ENCODE results near the gene SRL. TPM values are rescaled to one million over a fixed set of nuclear protein-coding genes. Genes with fewer than 3 reads are reported as not detected.

Gene SRL
- total and polyA plus RNA-seq, 4 experiments from 2014 or later: not detected

GRCh38 chr16:4179020-4179419, 62.9 kb downstream of the SRL start:
- Histone ChIP-seq H3K9me3 (ENCODE audit: control insufficient read depth in 1 of 2, low read length in 2 of 2) (no peaks in the 10 kb centered on the region), H3K4me1 (ENCODE audit: insufficient read depth, low read length) (no peaks in the 10 kb centered on the region), H3K4me3 (ENCODE audit: low read length in 2 of 2) (no peak overlapping the region), H3K27me3 (ENCODE audit: insufficient read depth, low read length) (no peaks in the 10 kb centered on the region), H3K27ac (ENCODE audit: low read depth, low read length) (no peak overlapping the region), H3K36me3 (ENCODE audit: insufficient read depth, low read length) (no peaks in the 10 kb centered on the region)
- Mint-ChIP-seq H3K36me3 (no peaks in the 10 kb centered on the region), H3K9me3 (no peaks in the 10 kb centered on the region), H3K27me3 (peaks cover 0 to 3% of the 10 kb centered on the region in 2 donors), H3K4me1 (peaks cover 0 to 3% (median 1%) of the 10 kb centered on the region in 4 donors), H3K27ac (peak overlapping the region in 1 of 7 donors; percentile 37), H3K4me3 (peak overlapping the region in 1 of 8 donors; percentile 20)
- ChIA-PET CTCF (ENCODE audit: partially characterized antibody) (no interaction called here), POLR2A (ENCODE audit: partially characterized antibody) (no interaction called here)
- DNase-seq: no peak
- intact Hi-C loops (cut with micrococcal nuclease): no loop called here

- Histone ChIP-seq H3K27me3 (ENCODE audit: insufficient read depth, low read length) (no peaks in the 10 kb centered on the region), H3K9me3 (ENCODE audit: control insufficient read depth in 1 of 2, low read length in 2 of 2) (no peaks in the 10 kb centered on the region), H3K4me3 (ENCODE audit: low read length in 2 of 2) (no peak overlapping the region), H3K36me3 (ENCODE audit: insufficient read depth, low read length) (no peaks in the 10 kb centered on the region), H3K4me1 (ENCODE audit: insufficient read depth, low read length) (no peaks in the 10 kb centered on the region), H3K27ac (ENCODE audit: low read depth, low read length) (no peak overlapping the region)
- no peaks in the 10 kb centered on the region for H3K36me3 Mint-ChIP-seq
- CTCF ChIA-PET (ENCODE audit: partially characterized antibody): no interaction called here
- no peaks in the 10 kb centered on the region for H3K9me3 Mint-ChIP-seq
- intact Hi-C loops (cut with micrococcal nuclease): no loop called here
- peak overlapping the region in 1 of 7 donors; percentile 37 for H3K27ac Mint-ChIP-seq
- peaks cover 0 to 6% of the 10 kb centered on the region in 2 donors for H3K27me3 Mint-ChIP-seq
- POLR2A ChIA-PET (ENCODE audit: partially characterized antibody): no interaction called here
- H3K4me3 Mint-ChIP-seq: peak overlapping the region in 1 of 8 donors; percentile 20
- no peak for DNase-seq
- H3K4me1 Mint-ChIP-seq: peaks cover 0 to 3% (median 1%) of the 10 kb centered on the region in 4 donors
These were observed 63.3 kb downstream of the SRL start for GRCh38 chr16:4178468-4179010.

GRCh38 chr16:4176906-4177417, 64.9 kb downstream of the SRL start:
- H3K27ac ChIP-seq (ENCODE audit: low read depth, low read length): no peak overlapping the region
- Mint-ChIP-seq H3K4me3 (no peak overlapping the region), H3K9me3 (no peaks in the 10 kb centered on the region), H3K36me3 (no peaks in the 10 kb centered on the region), H3K27me3 (peaks cover 0 to 6% of the 10 kb centered on the region in 2 donors), H3K4me1 (peaks cover 0 to 3% (median 1%) of the 10 kb centered on the region in 4 donors), H3K27ac (peak overlapping the region in 1 of 7 donors; percentile 66)
- no peaks in the 10 kb centered on the region for H3K36me3 ChIP-seq (ENCODE audit: insufficient read depth, low read length)
- DNase-seq: no peak
- intact Hi-C loops (cut with micrococcal nuclease): no loop called here
- H3K9me3 ChIP-seq (ENCODE audit: control insufficient read depth in 1 of 2, low read length in 2 of 2): no peaks in the 10 kb centered on the region
- no peak overlapping the region for H3K4me3 ChIP-seq (ENCODE audit: low read length in 2 of 2)
- H3K27me3 ChIP-seq (ENCODE audit: insufficient read depth, low read length): no peaks in the 10 kb centered on the region
- ChIA-PET POLR2A (ENCODE audit: partially characterized antibody) (no interaction called here), CTCF (ENCODE audit: partially characterized antibody) (interaction anchor here (1.2 to 1.8 kb wide), 2 partner anchors 10 to 77 kb away, joined by 4 read pairs; no protein-coding TSS in a partner anchor)
- no peaks in the 10 kb centered on the region for H3K4me1 ChIP-seq (ENCODE audit: insufficient read depth, low read length)

GRCh38 chr16:4175849-4176248, 66.0 kb downstream of the SRL start:
- peak overlapping the region in 1 of 7 donors; percentile 39 for H3K27ac Mint-ChIP-seq
- Histone ChIP-seq H3K4me1 (ENCODE audit: insufficient read depth, low read length) (no peaks in the 10 kb centered on the region), H3K27me3 (ENCODE audit: insufficient read depth, low read length) (no peaks in the 10 kb centered on the region), H3K4me3 (ENCODE audit: low read length in 2 of 2) (no peak overlapping the region), H3K27ac (ENCODE audit: low read depth, low read length) (no peak overlapping the region), H3K9me3 (ENCODE audit: control insufficient read depth in 1 of 2, low read length in 2 of 2) (no peaks in the 10 kb centered on the region), H3K36me3 (ENCODE audit: insufficient read depth, low read length) (no peaks in the 10 kb centered on the region)
- H3K9me3 Mint-ChIP-seq: no peaks in the 10 kb centered on the region
- H3K27me3 Mint-ChIP-seq: peaks cover 0 to 6% of the 10 kb centered on the region in 2 donors
- ChIA-PET CTCF (ENCODE audit: partially characterized antibody) (interaction anchor here (0.7 kb wide), 1 partner anchor 14 kb away, joined by 3 read pairs; no protein-coding TSS in a partner anchor), POLR2A (ENCODE audit: partially characterized antibody) (no interaction called here)
- H3K4me3 Mint-ChIP-seq: no peak overlapping the region
- no peaks in the 10 kb centered on the region for H3K4me1 Mint-ChIP-seq
- intact Hi-C loops (cut with micrococcal nuclease): no loop called here
- H3K36me3 Mint-ChIP-seq: no peaks in the 10 kb centered on the region
- no peak for DNase-seq

GRCh38 chr16:4172070-4172469, 69.8 kb downstream of the SRL start:
- no peak for DNase-seq
- no peaks in the 10 kb centered on the region for H3K9me3 Mint-ChIP-seq
- ChIA-PET CTCF (ENCODE audit: partially characterized antibody) (no interaction called here), POLR2A (ENCODE audit: partially characterized antibody) (no interaction called here)
- H3K4me3 ChIP-seq (ENCODE audit: low read length in 2 of 2): no peak overlapping the region
- intact Hi-C loops (cut with micrococcal nuclease): no loop called here
- H3K4me1 Mint-ChIP-seq: no peaks in the 10 kb centered on the region
- H3K36me3 Mint-ChIP-seq: no peaks in the 10 kb centered on the region
- no peaks in the 10 kb centered on the region for H3K9me3 ChIP-seq (ENCODE audit: control insufficient read depth in 1 of 2, low read length in 2 of 2)
- H3K27me3 Mint-ChIP-seq: peaks cover 0 to 8% of the 10 kb centered on the region in 2 donors
- no peaks in the 10 kb centered on the region for H3K36me3 ChIP-seq (ENCODE audit: insufficient read depth, low read length)
- H3K4me3 Mint-ChIP-seq: no peak overlapping the region
- H3K27ac ChIP-seq (ENCODE audit: low read depth, low read length): no peak overlapping the region
- H3K27me3 ChIP-seq (ENCODE audit: insufficient read depth, low read length): no peaks in the 10 kb centered on the region
- no peaks in the 10 kb centered on the region for H3K4me1 ChIP-seq (ENCODE audit: insufficient read depth, low read length)
- peak overlapping the region in 2 of 7 donors; percentile 15 to 47 for H3K27ac Mint-ChIP-seq

GRCh38 chr16:4169415-4169814, 72.5 kb downstream of the SRL start:
- Mint-ChIP-seq H3K27me3 (peaks cover 0 to 5% of the 10 kb centered on the region in 2 donors), H3K36me3 (no peaks in the 10 kb centered on the region), H3K4me3 (no peak overlapping the region), H3K27ac (no peak overlapping the region), H3K9me3 (no peaks in the 10 kb centered on the region), H3K4me1 (no peaks in the 10 kb centered on the region)
- no peak for DNase-seq
- no peaks in the 10 kb centered on the region for H3K9me3 ChIP-seq (ENCODE audit: control insufficient read depth in 1 of 2, low read length in 2 of 2)
- H3K36me3 ChIP-seq (ENCODE audit: insufficient read depth, low read length): no peaks in the 10 kb centered on the region
- ChIA-PET CTCF (ENCODE audit: partially characterized antibody) (interaction anchor here (0.7 kb wide), 1 partner anchor 76 kb away, joined by 3 read pairs; no protein-coding TSS in a partner anchor), POLR2A (ENCODE audit: partially characterized antibody) (no interaction called here)
- no peaks in the 10 kb centered on the region for H3K27me3 ChIP-seq (ENCODE audit: insufficient read depth, low read length)
- intact Hi-C loops (cut with micrococcal nuclease): no loop called here
- H3K4me1 ChIP-seq (ENCODE audit: insufficient read depth, low read length): no peaks in the 10 kb centered on the region
- H3K4me3 ChIP-seq (ENCODE audit: low read length in 2 of 2): no peak overlapping the region
- H3K27ac ChIP-seq (ENCODE audit: low read depth, low read length): no peak overlapping the region

GRCh38 chr16:4166821-4167220, 75.1 kb downstream of the SRL start:
- H3K9me3 ChIP-seq (ENCODE audit: control insufficient read depth in 1 of 2, low read length in 2 of 2): no peaks in the 10 kb centered on the region
- peak overlapping the region in 1 of 7 donors; percentile 61 for H3K27ac Mint-ChIP-seq
- CTCF ChIA-PET (ENCODE audit: partially characterized antibody): interaction anchor here (1.0 to 1.8 kb wide), 2 partner anchors 10 to 122 kb away, joined by 3 to 4 read pairs; no protein-coding TSS in a partner anchor

More at GRCh38 chr16:4166821-4167220, 75.1 kb downstream of the SRL start:
- no peaks in the 10 kb centered on the region for H3K4me1 Mint-ChIP-seq
- Histone ChIP-seq H3K36me3 (ENCODE audit: insufficient read depth, low read length) (no peaks in the 10 kb centered on the region), H3K4me1 (ENCODE audit: insufficient read depth, low read length) (no peaks in the 10 kb centered on the region), H3K27ac (ENCODE audit: low read depth, low read length) (no peak overlapping the region), H3K27me3 (ENCODE audit: insufficient read depth, low read length) (no peaks in the 10 kb centered on the region), H3K4me3 (ENCODE audit: low read length in 2 of 2) (no peak overlapping the region)
- intact Hi-C loops (cut with micrococcal nuclease): no loop called here
- peaks cover 0 to 2% of the 10 kb centered on the region in 2 donors for H3K27me3 Mint-ChIP-seq
- no peaks in the 10 kb centered on the region for H3K9me3 Mint-ChIP-seq
- DNase-seq: no peak
- no peaks in the 10 kb centered on the region for H3K36me3 Mint-ChIP-seq
- POLR2A ChIA-PET (ENCODE audit: partially characterized antibody): no interaction called here
- no peak overlapping the region for H3K4me3 Mint-ChIP-seq

Measured in CD4-positive, alpha-beta memory T cell (primary cell).